GM12874 (cell line): ENCODE results near the gene BRME1.
A peak's percentile ranks its signal among the peaks of the same experiment; 100 is the strongest.

Experiments
- TF ChIP-seq, protein P1 (sequence below): IDR thresholded peaks from 2 replicates; pipeline ENCODE4 v1.5.1; 2011; ENCODE audit warnings: low read depth, mild to moderate bottlenecking, control low read depth, low read length, moderate library complexity; ENCODE audit not compliant: insufficient read depth

The BRME1 gene

DNA sequence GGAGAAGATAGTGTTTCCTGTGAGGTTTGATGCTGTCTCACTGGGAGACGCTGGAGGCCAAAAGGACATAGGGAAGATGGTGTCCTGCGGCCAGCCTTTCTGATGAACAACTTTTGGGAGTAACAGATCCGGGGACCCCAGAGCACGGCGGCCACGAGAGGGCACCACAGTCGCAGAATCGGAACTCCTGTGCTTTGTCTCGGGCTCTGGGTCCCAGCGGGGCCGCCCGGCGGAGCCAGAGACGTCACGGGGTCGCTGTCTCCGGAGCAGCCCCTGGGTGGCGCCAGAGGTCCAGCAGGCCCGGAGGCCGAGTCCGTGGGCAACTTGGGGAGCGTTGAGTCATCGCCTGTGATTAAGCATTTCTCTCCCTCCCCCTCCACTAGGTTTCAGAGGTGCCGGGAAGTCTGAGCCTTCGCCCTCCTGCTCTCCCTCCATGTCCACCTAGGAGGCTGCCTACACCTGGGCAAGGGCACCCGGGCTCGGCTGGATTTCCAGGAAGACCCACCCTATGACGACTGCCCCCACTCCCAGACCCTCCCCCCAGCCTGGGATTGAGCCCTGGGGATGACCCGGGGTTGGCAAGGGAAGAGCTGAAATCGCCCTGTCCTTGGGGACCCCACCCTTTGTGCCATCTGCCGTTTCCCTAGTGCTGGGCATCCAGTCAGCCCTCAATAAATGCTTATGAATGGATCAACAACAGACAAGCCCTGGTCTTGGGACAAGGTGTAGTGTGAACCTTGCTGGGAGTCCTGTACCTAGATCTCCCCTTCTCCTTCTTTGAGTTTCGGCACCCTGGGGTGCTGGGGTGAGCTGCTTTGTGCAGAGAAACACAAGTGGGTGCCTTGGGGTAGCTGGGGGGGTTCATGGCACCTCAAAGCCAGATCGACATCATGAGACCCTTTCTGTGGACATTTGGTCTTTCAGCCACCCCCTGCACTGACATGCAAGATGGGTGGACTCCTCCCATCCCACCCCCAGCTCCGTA, 25.6 kb downstream of the BRME1 start:
- TF ChIP-seq, protein P1, sequence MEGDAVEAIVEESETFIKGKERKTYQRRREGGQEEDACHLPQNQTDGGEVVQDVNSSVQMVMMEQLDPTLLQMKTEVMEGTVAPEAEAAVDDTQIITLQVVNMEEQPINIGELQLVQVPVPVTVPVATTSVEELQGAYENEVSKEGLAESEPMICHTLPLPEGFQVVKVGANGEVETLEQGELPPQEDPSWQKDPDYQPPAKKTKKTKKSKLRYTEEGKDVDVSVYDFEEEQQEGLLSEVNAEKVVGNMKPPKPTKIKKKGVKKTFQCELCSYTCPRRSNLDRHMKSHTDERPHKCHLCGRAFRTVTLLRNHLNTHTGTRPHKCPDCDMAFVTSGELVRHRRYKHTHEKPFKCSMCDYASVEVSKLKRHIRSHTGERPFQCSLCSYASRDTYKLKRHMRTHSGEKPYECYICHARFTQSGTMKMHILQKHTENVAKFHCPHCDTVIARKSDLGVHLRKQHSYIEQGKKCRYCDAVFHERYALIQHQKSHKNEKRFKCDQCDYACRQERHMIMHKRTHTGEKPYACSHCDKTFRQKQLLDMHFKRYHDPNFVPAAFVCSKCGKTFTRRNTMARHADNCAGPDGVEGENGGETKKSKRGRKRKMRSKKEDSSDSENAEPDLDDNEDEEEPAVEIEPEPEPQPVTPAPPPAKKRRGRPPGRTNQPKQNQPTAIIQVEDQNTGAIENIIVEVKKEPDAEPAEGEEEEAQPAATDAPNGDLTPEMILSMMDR, result peak; percentile 98

GRCh38 chr19:13877303-13877702, 28.6 kb downstream of the BRME1 start:
- TF ChIP-seq, protein P1, result no peak

DNA sequence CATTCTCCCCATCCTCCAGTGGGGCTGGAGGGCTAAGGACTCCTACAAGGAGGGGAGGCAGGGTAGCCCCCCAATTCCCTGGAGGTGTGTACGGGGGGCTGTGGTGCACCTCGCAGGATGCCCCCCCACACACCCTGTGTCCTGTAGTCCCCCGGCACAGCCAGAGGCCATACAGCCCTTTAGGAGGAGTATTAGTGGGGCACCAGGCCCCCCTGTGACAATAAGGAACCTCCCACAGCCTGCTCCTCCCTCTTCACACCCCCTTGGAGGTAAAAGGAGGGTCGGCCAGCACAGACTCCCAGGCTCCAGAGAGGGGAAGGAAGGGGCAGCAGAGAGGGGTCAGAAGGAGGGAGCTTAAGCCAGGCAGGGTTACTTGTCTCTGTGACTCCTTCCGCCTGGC, 29.1 kb downstream of the BRME1 start, which contains the start of gene NANOS3:
Gene NANOS3 (plus strand): TSS at position 301 of the 400 bp plus-strand sequence. CDS start 115 bp downstream, outside the sequence.
- TF ChIP-seq, protein P1, result no peak

GRCh38 chr19:13875824-13876223, 30.1 kb downstream of the BRME1 start:
- TF ChIP-seq, protein P1, result no peak

DNA sequence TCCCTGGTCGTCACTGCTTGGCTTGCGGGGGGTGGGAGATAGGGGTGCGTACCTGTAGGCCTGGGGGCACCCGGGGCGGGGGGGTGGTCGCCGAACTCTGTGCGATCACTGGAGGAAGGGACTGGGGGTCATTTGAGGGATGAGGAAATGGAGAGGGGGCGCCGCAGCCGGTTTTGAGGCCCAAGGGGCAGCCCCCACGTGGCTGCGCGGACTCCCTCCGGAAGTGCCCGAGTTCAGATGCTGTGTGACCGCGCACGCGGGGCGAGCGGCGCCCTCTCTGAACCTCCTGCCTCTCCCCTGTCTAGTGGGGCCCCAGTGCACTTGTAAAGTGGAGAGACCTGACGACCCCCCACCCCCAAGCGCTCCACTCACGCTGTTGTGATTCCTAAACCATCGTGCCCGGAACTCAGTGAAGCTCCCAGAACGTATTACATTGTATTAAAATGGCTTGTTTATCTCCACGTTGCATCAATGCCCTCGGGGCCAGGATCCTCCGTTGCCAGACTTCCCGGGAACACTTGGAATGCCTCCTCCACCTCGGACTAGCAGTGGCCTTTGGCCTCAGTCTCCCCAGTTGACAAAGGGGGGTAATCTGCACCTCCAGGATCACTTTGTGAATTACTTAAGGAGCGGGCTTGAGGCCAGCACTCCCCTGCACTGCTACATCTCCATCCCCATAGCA, 31.9 kb downstream of the BRME1 start:
- TF ChIP-seq, protein P1, result no peak

DNA sequence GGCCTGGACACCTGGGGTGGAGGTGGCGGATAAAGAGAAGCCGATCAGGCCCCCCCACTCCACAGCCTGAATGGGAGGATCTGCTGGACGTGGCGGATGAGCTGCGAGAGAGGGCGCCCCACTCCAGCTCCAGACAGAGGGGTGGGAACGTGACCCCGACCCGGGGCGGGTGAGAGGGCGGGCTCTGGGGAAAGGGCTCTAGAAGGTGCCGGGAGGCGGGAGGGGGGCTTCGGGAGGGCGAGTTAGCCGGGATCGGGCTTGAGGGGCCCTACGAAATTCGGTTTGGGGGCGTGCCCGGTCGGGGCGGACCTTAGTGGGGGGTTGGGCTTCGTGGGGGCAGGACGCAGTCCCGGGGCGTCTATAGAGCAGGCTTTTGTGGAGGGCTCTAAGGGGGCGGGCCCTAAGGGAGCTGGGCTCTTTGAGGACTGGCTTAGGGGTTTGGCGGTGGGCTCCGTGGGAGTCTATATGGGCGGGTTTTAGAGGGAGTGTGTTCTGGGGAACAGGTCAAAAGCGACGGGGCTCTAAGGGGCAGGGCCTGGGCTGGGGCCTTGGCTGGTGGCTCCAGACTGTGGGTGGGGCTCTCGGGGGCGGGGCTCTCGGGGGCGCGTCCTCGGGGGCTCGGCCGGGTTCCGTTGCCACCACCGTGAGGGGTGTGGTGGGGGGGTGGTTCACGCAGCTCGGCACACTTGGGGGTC, 33.1 kb downstream of the BRME1 start:
- TF ChIP-seq, protein P1, result peak; percentile 45

DNA sequence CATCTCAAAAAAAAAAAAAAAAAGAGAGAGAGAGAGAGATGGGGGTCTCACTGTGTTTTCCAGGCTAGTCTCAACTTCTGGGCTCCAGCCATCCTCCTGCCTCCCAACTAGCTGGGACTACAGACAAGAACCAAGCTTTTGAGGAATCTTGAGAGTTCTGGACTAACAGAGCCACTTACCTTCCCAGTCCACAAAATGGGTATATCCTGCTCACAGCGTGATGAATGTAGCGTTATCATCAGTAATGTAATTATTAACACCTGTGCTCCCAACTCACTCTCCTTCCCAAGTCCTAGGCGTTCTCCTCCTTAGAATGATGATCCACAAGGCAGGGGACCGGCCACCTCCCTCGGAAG, 33.6 kb downstream of the BRME1 start:
- TF ChIP-seq, protein P1, result no peak
